Testis (tissue), 2 donors: ENCODE data around the gene PPARG.

Source experiments
- POLR2A ChIP-seq: fragments of 450-650 bp; IDR thresholded peaks from one replicate; pipeline ENCODE4 v1.6.1; 2017; ENCODE audit warnings: antibody characterized with exemption, mild to moderate bottlenecking, moderate library complexity
- TF ChIP-seq, protein P1 (sequence below), 3 experiments: fragments of 450-650 bp in 2 of 3; fragments of 200-600 bp in 1 of 3; sonication (generic) in 1 of 3; IDR thresholded peaks; one replicate each; pipeline ENCODE4 v1.5.1; 2016 to 2019; ENCODE audit warnings: antibody characterized with exemption in 3 of 3, mild to moderate bottlenecking in 2 of 3, moderate library complexity in 1 of 3

DNA sequence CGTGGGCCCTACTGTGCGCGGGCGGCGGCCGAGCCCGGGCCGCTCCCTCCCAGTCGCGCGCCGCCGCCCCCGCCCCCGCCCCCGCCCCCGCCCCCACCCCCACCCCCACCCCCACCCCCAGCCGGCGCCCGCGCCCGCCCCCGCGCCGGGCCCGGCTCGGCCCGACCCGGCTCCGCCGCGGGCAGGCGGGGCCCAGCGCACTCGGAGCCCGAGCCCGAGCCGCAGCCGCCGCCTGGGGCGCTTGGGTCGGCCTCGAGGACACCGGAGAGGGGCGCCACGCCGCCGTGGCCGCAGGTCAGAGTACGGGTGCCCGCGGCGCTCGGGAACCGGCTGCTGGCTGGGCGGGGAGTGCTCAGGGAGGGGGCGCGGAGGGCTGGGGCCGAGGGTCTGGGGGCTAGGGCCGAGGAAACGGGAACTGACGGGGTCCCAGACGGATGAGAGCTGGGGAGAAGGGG, 1.1 kb upstream of the PPARG start:
- TF ChIP-seq, protein P1, sequence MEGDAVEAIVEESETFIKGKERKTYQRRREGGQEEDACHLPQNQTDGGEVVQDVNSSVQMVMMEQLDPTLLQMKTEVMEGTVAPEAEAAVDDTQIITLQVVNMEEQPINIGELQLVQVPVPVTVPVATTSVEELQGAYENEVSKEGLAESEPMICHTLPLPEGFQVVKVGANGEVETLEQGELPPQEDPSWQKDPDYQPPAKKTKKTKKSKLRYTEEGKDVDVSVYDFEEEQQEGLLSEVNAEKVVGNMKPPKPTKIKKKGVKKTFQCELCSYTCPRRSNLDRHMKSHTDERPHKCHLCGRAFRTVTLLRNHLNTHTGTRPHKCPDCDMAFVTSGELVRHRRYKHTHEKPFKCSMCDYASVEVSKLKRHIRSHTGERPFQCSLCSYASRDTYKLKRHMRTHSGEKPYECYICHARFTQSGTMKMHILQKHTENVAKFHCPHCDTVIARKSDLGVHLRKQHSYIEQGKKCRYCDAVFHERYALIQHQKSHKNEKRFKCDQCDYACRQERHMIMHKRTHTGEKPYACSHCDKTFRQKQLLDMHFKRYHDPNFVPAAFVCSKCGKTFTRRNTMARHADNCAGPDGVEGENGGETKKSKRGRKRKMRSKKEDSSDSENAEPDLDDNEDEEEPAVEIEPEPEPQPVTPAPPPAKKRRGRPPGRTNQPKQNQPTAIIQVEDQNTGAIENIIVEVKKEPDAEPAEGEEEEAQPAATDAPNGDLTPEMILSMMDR (IDR thresholded peaks at IDR 0.05) = no peak
- no peak for TF ChIP-seq POLR2A
